ENCODE data around the gene LAPTM5.

DNA sequence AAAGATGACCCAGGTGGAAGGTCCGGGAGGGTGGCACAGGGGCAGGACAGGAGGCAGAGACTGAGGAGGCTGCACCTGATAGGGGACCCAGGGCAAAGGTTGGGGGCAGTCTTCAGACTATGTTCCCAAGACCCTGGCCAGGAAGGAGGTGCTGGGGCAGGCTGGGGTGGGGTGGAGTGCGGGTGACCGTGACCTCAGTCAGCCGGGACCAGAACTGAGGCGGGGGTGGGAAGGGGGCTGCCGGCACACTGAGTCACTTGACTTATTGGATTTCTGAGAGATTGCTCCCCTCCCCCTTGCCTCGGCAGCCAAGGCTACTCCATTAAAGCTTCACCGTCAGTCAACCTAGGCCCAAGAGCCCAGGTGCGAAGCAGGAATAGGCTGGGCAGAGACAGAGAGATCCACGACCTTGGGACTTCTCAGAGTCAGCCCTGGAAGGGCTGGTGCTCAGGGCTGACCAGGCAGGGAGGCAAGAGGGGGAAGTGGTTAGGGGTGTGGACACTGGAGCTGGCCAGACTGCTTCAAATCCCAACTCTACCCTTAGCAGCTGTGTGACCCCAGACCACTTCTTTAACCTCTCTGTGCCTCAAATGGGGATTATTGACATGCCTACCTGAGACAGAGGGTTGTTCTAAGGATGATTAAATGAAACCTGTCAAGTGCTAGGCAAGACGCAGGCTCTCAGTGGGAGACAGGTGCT is 47.9 kb upstream of the LAPTM5 start:
- TF ChIP-seq POLR2AphosphoS5 (IDR thresholded peaks at IDR 0.05): no peak
- TF ChIP-seq EP300 (IDR thresholded peaks at IDR 0.05): no peak
